Stomach (tissue), 4 donors: ENCODE measurements around the gene KANTR.

Source experiments
- EP300 ChIP-seq: sonication (generic); formaldehyde crosslinking; IDR thresholded peaks from one replicate; pipeline ENCODE4 v1.6.1; 2017; ENCODE audit warnings: antibody characterized with exemption
- TF ChIP-seq, protein P1 (sequence below), 7 experiments: fragments of 450-650 bp in 4 of 7; fragments of 200-600 bp in 3 of 7; sonication (generic) in 3 of 7; IDR thresholded peaks; one replicate each; pipeline ENCODE4 v1.5.1; 2016 to 2019; ENCODE audit warnings: antibody characterized with exemption in 7 of 7, control low read depth in 2 of 7, mild to moderate bottlenecking in 1 of 7

DNA sequence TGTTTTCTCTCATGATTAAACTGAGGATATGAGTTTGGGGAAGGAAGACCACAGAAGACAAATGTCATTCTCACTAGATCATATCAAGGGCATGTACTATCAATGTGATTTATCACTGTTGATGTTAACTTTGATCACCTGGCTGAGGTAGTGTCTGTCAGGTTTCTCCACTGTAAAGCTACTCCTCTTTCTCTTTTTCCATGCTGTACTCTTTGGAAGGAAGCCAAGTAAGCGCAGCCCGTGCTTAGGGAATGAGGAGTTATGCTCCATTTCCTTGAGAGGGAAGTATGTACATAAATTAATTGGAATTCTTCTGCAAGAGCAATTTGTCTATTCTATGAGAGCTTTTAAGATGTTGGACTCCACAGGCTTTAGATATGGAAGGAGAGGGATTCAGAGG lies 4.0 kb upstream of the KANTR start:
- no peak for TF ChIP-seq EP300
- TF ChIP-seq, protein P1, sequence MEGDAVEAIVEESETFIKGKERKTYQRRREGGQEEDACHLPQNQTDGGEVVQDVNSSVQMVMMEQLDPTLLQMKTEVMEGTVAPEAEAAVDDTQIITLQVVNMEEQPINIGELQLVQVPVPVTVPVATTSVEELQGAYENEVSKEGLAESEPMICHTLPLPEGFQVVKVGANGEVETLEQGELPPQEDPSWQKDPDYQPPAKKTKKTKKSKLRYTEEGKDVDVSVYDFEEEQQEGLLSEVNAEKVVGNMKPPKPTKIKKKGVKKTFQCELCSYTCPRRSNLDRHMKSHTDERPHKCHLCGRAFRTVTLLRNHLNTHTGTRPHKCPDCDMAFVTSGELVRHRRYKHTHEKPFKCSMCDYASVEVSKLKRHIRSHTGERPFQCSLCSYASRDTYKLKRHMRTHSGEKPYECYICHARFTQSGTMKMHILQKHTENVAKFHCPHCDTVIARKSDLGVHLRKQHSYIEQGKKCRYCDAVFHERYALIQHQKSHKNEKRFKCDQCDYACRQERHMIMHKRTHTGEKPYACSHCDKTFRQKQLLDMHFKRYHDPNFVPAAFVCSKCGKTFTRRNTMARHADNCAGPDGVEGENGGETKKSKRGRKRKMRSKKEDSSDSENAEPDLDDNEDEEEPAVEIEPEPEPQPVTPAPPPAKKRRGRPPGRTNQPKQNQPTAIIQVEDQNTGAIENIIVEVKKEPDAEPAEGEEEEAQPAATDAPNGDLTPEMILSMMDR (IDR thresholded peaks at IDR 0.05), result no peak
